Lung microvascular endothelial cell (primary cell): ENCODE data around the gene PRKG1. TPM values are rescaled to one million over a fixed set of nuclear protein-coding genes. Genes with fewer than 3 reads are reported as not detected.

Source experiments
- DNase-seq, 2 donors: peaks; one replicate each; pipeline versions ENCODE4 v3.0.0 to v3.0.0-alpha.2; 2010; ENCODE audit warnings: low read depth in 2 of 2
- total RNA-seq: library from RNA; depleted of rRNA; stranded (reverse); fragments of >200 nt; gene quantifications from 2 replicates; pipeline ENCODE4 v1.2.1, GENCODE V29; 2014

PRKG1 gene
- total RNA-seq, 1 donor from 2014 or later: 3.6 TPM

DNA sequence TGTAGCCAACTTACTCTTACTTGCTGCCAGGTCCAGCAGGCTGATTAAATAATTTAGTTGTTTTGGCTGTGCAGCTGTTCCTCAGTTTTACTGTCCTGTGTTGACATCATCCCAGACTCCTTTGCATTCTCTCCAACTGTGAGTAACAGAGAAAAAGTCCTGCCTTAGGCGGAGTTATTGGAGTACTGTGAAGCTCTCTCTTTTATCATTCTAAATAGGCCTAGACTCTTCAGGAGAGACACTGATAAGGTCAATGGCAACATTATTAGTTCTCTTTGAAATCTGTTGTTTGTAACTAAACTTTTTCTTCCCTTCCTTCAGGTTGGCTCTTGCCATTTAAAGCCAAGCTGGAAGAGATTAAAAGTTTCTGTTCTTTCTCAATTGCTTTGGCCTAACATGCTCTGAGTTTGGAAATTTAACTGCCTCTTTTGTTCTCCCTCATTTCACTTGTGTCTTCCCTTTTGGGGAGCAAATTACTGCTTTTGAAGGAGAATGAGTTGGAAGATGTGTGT lies 840.8 kb downstream of the PRKG1 start:
- DNase-seq: no peak

DNA sequence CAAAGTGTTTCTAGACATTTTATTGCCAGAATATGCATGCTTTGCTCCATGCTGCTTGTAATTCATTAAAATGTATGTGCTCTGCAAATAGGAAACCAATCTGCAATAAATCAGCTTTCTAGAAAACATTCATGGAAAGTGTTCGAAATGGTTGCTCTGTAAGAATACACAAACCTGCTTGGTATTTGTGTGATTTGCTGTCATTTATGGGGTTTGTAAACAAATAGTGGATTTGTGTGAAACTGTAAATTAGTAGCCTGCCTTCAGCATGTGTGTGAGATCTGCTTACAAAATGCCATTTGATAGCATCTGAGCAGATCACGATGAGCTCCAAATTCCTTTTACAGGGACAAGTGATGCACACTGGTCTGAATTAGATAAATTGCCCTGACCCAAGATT lies 844.2 kb downstream of the PRKG1 start:
- DNase-seq: no peak

DNA sequence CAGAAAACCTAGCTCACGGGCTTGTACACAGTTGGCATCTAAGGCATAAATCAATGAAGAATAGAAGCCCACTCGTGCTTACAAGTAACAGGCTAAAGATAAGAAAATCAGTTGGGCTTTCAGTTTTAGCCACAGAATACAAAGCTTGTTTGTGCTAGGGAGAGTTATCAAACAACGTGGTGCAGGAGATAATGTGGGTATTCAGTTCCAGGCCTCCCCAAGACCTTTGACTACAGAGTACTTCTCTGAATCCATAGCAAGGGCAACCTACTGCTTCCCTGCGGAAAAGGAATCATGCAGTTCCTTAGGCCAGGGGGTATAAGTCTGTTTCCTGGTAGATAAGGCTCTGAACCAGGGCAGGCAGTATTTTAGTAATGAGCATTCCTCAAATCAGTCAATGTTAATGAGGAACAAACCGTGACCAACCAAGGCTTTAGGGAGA lies 844.6 kb downstream of the PRKG1 start:
- peak; percentile 16 to 40 for DNase-seq

DNA sequence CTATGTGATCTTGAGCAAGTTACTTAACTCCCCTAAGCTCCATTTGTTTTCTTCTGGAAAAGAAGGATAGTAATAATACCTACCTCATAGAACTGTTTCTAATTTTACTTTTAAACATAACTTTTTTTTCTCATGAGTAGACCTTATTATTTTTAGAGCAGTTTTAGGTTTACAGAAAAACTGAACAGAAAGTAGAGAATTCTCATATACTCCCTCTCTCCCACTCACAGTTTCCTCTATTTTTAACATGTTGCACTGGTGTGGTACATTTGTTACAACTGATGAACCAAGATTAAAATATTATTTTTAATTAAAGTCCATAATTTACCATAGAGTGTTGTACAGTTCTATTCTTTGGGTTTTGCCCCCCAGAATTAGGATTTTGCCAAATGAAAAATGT lies 846.4 kb downstream of the PRKG1 start:
- DNase-seq: no peak

DNA sequence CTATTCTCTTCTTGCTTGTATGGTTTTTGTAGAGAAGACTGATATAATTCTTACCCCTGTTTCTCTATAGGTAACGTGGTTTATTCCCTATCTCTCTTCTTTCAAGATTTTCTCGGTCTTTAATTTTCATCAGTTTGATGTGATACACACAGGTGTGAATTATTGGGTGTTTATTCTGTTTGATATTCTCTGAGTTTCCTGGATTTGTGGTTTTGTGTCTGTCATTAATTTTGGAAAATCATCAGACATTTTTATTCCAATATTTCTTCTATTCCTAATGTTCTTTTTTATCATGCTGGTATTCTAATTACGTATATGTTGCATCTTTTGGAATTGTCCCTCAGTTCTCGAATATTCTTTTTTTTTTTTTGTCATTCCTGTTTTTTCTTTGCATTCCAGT lies 850.1 kb downstream of the PRKG1 start:
- no peak for DNase-seq

DNA sequence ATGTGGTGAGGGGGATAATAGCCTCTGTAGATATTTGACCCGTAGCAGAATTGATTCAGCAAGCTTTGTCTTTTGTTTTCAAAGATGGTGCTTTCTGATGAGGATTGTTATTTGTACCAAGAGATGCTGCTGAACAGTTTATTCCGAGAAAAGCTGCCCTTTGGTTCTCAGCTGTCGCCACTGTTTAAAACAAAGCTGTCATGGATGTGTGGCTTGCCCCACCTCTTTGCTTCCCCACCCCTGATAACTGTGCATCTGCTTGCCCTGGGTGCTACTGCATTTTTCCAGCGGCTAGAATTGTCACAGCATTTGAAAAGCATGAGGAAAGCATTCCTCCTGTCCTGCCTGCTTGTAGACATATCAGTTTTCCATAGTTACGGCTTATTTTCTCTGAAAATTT lies 852.0 kb downstream of the PRKG1 start:
- no peak for DNase-seq

DNA sequence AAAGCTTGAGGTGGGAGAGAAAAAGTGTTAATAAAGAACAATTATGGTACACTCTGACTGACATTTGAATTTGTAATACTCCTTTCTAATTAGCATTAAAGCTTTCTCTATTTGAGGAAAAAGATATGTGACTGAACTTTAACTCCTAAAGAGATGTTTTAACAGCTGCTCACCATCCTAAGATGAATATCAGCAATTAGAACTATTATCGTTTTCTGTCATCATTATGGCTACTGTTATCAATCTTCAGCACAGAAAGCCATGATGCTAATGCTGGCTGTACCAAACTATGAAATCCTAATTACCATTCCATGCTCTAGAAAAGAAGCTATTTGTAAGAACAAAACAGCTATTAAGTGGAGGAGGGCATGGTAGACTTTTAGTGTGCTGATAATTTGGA lies 853.9 kb downstream of the PRKG1 start:
- DNase-seq: no peak

DNA sequence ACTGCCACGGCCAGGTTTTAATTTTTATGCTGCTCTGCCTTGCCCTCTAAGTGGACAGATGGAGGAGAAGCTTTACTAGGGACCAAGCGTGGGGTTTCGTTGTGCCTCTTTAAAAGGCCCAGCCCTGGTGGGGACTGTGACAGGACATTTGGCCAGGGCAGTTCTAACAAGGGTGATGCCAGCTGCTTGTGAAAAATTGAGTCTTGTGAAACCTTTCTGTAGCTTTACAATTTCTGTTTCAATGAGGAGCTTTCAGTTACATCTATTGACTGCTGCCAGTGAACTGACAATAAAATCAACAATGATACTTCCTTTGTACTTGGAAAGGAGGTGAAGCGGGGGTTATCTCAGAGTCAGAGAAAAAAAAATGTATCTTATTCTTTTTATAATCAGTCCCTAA lies 858.2 kb downstream of the PRKG1 start:
- DNase-seq: no peak

DNA sequence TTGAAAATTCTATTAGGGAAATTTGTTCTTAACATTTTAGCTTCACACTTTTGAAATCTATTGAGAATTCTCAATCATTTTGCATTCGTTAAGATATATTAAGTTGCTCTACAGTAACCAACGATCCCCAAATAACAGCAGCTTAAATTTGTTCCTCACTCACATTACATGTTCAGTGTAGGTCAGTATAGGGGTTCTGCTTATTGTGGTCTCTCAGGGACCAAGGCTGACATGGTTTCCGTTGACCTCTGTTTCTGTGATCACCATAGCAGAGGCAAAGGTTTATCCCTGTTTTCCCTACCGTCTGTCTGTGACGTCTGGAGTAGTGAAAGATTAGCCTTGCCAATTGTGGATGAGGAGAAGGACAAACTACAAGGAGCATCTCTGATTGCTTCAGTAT lies 860.1 kb downstream of the PRKG1 start:
- DNase-seq: no peak

DNA sequence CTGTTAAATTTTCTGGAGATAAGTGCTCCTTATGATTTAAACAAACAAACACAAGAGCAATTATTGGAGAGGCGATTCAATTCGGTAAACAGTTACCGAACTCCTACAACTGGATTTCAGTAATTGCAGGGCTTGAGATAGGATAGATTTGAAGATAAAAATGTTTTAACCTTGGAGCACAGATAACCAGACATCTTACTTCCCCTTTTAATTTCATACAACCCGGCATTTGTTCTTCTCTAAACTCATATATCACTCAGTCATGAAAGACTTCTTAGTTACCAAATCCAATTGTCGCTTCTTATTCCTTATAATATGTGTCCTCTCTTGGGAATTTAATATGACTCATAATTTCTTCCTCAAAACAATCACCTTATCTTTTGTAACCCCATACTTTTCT lies 861.1 kb downstream of the PRKG1 start:
- DNase-seq: no peak

DNA sequence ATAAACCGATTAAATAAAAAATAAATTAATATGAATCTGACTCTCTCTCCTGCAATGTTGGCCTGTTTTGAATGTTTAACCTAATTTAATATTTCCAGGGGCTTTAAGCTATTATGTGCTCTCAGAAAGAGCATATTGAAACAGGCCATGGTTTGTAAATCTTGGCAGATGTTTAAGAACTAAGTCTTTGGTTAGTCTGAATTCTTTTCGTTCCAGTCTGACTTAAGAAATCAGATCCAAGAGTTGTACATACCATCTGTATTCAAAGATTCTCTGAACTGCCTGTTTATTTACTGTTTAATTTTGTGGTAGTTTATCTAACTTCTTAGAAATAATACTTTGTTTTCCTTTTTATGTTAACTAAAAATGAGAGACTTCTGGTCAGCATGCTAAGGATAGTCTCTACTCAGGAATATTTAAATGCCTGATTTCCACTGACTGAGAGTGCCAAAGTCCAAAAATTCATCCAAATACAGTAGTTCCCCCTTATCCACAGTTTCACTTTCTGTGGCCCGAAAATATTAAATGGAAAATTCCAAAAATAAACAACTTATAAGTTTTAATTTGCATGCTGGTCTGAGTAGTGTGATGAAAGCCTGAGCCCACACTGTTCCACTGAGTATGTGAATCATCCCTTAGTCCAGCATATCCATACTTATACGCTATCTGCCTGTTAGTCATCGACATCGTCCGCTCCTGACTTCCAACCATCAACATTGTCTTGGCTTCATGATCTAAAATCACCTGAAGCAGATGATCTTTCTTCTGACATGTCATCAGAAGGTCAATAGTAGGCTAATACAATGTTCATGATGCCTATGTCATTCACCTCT lies 863.2 kb downstream of the PRKG1 start:
- no peak for DNase-seq

DNA sequence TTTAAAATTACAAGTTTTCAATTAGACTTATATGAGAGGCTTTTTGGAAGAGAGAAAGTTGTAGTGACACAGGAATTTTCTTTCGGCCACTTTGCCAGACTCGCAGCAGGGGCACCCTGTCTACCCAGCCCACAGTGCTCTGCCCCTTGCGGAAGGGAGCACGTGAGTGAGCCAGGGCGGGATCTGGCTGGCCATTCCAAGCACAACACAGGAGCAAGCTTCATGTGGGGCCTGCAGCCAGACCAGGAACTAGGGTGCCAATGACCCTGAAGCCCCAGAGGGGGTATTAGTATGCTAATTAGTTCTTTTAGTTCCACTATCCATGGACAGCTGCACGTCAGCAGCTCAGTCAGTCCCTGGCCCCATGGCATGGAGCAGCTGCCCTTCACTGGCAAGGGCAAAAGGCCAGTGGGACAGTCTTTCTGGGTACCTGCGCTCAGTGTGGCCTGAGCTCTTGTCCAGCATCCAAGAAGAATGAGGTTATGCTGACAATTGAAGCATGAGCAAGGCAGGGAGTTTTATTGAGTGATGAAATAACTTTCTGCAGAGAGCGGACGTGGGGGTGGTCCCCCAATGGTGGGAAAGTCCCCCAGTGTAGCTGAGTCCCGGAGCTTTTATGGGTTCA lies 876.2 kb downstream of the PRKG1 start:
- DNase-seq: no peak

DNA sequence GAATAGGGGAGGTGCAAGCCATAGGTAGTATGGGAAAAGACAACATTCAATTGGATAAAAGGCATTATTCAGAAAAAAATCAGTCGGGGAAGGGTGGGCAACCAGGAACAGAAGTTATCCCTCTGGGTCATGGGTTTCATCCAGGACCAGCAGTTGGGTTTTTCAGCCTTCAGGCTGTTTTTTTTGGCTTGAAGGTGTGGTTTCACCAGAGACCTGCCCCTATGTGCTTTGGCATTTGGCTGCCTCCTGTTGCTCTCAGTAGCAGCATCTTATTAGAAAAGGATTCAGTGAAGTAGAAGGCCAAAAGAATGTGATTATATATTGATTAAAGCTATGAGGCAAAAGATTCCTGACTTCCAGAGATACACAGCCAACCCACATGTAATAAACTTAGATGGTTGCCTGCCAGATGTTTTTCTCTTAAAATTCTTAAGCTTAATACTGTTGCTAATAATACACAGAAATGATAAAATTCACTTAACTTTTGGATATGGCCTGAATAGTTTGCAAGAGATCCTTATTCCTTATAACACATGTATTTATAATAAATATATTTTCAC lies 876.8 kb downstream of the PRKG1 start:
- DNase-seq: no peak

DNA sequence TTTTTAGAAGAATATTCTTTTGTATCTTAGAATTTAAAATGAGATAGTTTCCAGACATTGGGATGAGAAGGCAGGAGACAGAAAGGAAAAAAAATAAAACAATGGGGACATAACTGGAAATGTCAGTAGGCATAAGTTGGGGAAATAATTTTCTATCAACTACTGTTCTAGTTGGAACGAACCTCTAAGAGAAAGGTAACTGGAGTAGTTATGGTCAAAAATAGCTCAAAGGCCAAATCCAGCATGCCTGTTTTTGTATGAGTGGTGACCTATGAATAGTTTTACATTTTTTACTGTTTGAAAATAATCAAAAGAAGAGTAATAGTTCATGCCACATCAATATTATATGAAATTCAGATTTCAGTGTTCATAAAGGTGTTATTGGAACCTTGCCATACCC lies 877.3 kb downstream of the PRKG1 start:
- no peak for DNase-seq

DNA sequence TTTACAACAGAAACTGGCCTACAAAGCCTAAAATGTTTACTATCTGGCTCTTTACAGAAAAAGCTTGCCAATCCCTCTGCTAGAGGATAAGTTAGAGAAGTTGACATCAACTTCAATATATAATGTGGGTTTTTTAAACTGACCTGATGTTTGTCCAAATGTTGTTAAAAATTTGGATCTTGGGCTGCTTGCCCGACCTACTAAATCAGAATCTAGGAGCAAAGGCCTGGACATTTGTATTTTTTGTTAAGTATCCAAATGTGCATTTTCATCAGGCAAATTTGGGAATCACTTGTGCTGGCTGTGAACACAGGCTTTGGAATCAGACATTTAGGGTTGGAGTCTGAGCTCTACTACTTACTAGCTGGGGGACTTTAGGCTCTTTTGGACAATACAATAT lies 877.8 kb downstream of the PRKG1 start:
- DNase-seq: no peak

DNA sequence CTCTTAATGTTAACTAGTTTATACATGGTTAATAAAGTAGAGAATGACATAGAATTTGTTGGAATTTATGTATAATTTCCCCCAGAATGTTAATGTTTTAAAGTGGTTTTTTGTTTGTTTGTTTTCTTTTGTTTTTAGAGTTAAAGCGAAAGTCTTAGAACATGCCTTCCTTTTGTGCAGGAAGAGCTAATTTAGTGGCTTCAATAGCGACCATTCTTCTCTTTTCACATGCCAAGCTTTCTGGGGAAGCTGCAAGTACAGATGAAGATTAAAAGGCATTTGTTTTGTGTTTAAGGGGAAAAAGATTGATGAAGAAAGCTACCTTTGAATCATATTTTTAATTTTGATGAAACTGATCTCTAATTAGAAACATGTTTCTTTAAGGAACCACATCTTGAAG lies 881.4 kb downstream of the PRKG1 start:
- DNase-seq: no peak

DNA sequence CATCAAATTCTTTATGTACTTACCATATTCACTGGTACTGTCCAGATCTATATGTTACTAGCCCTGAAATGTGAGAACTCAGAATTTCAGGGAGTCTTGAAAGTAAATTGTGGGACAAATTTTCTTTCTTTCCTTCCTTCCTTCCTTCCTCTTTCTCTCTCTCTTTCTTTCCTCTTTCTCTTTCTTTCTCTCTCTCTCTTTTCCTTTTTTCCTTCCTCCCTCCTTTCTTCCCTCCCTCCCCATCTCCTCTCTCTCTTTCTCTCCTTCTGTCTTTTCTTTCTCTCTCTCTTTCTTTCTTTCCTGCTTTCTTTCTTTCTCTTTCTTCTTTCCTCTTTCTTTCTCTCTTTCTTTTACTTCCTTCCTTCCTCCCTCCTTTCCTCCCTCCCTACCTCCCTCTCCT lies 882.5 kb downstream of the PRKG1 start:
- DNase-seq: no peak

DNA sequence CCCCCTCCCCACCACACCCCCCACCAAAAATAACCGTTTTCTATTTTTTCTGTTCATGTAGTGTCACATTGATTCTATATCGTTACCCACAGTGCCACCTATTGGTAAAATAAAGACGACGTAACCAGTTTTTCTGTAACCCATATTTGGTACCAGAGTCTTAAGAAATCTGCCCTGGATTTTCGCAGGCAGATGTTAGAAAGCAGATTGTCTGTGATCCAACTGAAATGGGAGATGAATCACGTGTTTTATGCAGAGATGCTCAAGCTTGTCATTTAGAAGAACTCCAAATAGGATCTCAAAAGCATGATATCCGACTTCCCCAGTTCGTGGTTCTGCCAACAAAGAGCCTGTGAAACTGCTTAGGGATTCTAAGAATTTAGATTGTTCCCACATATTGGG lies 886.2 kb downstream of the PRKG1 start:
- DNase-seq: peak; percentile 24 to 50

DNA sequence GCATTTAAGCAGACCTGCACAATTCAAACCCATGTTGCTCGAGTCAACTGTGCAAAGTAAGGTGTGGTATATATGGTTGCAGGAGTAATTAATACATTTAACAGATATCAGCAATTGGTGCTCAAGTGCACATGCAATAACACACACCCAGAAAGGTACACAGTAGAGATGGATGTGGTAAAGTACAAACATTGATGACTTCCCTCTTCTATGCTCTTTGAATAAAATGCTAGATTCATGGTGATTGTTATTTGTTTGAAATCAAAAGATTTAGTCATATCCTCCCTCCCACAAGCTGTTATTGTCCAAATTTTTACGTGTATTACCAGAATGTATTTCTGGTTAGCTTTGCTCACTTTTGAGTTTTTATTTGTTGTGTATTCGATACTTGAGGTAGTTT lies 887.1 kb downstream of the PRKG1 start:
- DNase-seq: no peak

DNA sequence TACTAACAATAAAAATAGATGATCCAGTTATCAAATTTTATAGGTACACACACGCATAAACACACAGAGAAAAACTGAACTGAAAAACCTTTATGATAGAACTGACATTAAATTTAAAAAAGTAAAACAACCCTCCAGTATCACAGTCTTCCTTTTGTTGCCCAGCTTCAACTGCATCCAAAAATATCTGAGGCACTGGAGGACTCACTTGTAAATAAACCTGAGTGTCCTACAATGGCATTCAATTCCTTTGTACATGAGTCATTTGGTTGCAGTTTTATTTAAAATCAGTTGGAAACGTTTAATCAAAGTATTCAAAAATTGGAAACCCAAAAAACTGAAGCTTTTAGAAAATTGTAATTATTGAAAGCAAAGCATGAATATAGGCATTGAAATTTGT lies 890.3 kb downstream of the PRKG1 start:
- DNase-seq: no peak

DNA sequence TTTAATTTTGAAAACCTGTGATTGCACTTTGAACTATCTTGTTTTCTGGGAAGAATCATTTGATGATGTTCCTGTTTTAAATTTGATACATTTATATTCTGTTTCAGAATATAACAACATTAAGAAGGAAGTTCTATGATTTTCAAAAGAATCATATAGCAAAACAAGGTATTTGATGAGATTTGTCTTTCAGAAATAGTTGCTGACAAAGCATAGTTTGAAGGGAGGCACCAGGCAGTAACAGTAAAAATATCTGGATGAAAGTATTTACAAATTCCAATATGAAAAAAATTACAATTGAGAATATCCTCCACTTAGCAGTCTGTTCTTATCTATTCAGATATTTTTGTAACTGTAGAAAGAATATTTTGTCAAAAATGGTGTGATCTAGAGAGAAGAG lies 891.2 kb downstream of the PRKG1 start:
- DNase-seq: no peak

DNA sequence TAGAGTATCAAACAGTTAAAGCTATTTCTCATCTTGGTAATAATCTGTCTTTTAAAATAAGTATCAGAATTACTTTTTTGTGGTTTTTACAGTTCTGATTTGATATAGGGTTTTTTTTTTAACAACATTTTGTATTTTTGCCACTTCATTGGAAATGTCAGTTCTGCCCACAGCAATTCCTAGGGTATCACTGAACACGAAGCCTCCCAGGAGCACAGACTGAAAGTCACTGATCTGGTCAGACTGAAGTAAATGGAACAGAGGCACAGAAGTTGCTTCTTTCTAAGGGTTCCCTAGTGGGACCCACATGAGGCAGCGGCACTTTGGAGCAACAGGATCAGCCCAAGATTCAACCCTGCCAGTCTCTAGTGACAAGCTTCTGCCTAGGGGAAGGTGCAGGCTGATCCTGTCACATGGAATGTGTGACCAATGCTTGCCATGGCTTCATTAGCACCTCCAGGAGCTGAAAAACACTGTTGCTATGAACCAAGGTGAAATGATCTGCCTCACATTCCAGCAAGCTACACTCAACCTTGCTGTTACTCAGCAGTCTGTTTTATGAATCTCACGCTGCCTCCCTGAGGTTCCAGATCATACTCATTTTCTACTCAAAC lies 898.6 kb downstream of the PRKG1 start:
- DNase-seq: no peak
